Muscle of arm (tissue), 12 donors: ENCODE measurements around the gene PIGV. TPM values are rescaled to one million over a fixed set of nuclear protein-coding genes. Genes with fewer than 3 reads are reported as not detected.
A peak's percentile ranks its signal among the peaks of the same experiment; 100 is the strongest.

Experiments used
- DNase-seq: peaks from one replicate; pipeline ENCODE4 v3.0.0-alpha.2; 2013
- polyA plus RNA-seq, 12 donors: library from polyadenylated mRNA; unstranded; fragments of 120-200 nt; gene quantifications; one replicate each; pipeline ENCODE4 v1.2.1, GENCODE V29; 2013; ENCODE audit not compliant: insufficient read length in 12 of 12

The PIGV gene
- polyA plus RNA-seq, 12 donors = 6.5 to 27.1 (median 7.9) TPM; not detected in 1

DNA sequence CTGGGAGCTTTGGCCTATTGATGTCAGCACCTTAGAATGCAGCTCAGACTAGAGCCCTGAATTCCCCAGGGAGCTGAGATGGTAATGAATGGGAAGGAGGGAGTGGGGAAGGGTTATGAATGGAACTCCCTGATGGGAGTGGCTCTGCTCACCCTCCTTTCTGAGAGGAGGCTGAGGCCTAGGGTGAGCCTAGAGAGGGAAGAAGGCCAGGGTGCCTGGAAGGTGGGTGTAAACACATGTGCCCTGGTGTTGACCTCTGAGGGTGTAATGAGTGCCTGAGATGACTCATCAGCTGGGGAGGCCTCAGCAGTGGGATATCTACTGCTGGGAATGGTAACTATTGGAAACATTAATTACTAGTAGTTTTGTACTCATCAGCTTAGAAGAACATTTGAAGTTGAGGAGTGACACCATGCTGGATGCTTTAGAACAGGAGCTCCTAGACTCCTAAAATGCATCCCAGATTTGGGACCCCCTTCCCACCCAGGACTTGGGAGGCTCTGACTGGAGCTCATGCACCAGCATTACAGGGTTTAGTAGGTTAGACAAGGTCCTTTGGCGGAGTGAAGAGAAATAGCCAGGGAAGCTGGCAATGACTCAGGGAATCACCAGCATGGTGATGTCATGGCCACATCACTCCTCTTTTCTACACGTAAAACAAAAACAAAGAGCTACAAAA lies 16.0 kb upstream of the PIGV start:
- DNase-seq = no peak

DNA sequence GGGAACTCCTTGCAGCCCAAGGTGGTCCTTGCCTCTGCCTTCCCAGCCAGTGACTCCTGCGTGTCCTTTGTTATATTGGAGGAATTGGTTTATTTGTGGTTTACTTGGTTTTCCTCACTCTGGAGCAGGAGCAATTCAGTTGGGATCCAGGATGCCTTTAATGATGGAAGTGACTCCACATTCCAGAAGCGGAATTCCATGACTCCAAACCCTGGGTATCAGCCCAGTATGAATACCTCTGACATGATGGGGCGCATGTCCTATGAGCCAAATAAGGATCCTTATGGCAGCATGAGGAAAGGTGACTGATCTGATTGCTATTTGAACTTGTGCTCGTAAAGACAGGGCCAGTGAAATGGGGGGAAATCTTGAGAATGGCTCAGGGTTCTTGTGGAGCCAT lies 15.1 kb upstream of the PIGV start:
- DNase-seq = no peak

DNA sequence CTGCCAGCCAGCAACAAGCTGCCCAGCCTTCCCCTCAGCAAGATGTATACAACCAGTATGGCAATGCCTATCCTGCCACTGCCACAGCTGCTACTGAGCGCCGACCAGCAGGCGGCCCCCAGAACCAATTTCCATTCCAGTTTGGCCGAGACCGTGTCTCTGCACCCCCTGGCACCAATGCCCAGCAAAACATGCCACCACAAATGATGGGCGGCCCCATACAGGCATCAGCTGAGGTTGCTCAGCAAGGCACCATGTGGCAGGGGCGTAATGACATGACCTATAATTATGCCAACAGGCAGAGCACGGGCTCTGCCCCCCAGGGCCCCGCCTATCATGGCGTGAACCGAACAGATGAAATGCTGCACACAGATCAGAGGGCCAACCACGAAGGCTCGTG lies 13.3 kb upstream of the PIGV start:
- DNase-seq = no peak

DNA sequence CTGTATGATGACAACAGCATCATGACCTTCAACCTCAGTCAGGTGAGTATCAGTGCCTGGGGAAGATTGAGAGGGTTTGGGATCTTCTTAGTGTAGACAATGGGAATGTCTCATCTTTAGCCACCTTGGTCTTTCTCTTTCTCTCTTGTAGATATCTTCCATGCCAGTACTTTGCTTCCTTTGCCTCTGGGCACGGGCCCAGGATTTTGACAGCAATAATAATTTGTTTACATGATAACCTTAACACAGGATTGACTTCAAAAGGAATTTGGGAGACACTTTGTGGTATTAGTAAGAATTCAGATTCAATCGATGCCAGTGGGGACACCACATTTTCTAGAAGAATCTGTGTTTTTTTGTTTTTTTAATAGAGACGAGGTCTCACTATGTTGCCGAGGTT lies 12.1 kb upstream of the PIGV start:
- no peak for DNase-seq

DNA sequence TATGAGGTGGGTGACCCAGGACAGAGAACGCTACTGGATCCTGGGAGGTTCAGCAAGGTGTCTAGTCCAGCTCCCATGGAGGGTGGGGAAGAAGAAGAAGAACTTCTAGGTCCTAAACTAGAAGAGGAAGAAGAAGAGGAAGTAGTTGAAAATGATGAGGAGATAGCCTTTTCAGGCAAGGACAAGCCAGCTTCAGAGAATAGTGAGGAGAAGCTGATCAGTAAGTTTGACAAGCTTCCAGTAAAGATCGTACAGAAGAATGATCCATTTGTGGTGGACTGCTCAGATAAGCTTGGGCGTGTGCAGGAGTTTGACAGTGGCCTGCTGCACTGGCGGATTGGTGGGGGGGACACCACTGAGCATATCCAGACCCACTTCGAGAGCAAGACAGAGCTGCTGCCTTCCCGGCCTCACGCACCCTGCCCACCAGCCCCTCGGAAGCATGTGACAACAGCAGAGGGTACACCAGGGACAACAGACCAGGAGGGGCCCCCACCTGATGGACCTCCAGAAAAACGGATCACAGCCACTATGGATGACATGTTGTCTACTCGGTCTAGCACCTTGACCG lies 8.6 kb upstream of the PIGV start:
- DNase-seq = no peak

DNA sequence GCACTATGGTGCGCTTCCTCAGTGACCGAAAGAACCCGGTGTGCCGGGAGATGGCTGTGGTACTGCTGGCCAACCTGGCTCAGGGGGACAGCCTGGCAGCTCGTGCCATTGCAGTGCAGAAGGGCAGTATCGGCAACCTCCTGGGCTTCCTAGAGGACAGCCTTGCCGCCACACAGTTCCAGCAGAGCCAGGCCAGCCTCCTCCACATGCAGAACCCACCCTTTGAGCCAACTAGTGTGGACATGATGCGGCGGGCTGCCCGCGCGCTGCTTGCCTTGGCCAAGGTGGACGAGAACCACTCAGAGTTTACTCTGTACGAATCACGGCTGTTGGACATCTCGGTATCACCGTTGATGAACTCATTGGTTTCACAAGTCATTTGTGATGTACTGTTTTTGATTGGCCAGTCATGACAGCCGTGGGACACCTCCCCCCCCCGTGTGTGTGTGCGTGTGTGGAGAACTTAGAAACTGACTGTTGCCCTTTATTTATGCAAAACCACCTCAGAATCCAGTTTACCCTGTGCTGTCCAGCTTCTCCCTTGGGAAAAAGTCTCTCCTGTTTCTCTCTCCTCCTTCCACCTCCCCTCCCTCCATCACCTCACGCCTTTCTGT lies 7.3 kb upstream of the PIGV start:
- DNase-seq = no peak

DNA sequence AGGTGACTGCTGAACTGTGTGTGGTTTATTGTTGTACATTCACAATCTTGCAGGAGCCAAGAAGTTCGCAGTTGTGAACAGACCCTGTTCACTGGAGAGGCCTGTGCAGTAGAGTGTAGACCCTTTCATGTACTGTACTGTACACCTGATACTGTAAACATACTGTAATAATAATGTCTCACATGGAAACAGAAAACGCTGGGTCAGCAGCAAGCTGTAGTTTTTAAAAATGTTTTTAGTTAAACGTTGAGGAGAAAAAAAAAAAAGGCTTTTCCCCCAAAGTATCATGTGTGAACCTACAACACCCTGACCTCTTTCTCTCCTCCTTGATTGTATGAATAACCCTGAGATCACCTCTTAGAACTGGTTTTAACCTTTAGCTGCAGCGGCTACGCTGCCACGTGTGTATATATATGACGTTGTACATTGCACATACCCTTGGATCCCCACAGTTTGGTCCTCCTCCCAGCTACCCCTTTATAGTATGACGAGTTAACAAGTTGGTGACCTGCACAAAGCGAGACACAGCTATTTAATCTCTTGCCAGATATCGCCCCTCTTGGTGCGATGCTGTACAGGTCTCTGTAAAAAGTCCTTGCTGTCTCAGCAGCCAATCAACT lies 6.4 kb upstream of the PIGV start:
- no peak for DNase-seq

DNA sequence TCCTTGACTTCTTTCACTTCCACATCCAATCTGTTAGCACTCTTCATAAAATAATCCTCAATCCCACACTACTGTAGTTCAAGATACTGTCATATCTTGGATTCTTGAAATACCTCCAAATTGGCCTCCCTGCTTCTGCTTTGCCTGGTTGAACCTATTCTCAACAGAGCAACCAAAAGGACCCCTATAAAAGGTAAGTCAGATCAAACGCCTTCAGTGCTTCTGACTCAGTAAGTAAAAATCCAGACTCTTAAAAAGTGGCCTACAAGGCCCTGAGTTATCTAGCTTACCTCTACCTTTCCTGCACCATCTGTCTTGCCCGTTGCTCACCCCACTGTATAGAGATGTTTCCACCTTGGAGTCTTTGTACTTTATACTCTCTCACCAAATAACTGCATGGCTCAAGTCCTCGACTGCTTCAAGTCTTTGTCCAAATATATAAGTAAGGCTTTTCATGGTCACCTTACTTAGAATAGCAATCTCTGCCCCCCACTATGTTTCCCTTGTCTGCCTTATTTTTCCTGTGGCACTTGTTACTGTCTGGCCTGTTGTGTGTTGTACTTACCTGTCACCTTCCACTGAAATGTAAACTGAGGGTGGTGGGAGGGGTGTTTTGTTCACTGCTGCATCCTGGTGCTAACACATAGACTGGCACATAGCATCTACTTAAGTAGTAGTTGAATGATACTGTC lies 5.1 kb upstream of the PIGV start:
- no peak for DNase-seq

DNA sequence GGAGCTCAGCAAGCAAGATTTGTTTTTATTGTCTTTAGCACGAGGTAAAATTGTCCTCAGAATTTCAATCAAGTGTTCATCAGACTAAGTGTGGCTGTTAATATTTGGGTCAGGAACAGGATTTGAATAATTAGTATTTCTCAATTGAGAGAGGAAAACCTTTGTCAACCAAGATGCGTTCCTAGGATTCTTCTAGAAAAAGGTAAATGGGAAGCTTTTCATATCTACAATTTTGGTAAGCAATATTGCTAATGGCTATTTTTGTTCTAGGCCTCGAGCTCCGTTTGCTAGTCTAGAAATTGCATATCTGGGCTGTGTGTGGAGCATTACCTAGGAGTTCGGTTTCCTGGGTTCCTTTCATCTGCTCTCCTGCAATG lies 4.1 kb upstream of the PIGV start:
- DNase-seq = no peak

DNA sequence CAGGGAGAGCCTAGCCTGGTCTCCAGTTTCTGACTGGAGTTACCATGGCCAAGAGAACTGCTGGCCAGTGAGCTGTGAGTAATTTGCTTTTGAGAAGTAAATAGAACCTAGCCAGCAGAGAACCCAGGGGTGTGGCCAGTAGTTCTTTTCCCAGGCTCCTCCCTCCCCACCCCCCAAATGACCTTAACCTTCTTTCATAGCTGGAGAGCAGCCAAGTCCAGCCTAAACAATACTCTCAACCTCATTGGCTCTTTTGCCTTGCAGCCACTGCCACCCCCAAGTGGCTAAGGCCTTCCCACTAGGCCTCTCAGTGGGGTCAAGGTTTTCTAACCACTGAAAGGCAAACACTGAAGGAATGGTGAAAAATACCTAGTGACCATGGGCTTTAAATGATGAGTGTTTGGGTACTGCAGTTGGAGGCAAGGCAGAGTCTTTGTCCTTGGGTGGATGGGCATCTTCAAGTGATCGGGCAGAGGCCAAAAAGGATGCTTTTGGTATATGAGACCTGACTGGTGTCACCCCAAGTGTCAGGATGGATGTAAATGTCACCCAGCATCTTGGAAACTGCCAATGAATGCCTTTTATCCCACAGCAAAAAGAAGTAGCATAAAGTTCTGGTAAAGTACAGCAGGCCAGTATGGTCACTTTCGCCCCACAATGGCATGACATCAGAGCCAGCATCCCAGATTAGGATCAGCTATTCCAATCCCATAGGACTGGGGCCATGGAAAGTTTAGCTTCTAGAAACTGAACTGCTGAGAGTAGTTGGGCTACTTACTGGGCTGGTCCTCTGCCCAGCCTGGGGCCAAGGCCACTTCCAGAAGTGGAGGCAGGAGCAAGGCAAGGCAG lies 3.5 kb upstream of the PIGV start:
- no peak for DNase-seq

DNA sequence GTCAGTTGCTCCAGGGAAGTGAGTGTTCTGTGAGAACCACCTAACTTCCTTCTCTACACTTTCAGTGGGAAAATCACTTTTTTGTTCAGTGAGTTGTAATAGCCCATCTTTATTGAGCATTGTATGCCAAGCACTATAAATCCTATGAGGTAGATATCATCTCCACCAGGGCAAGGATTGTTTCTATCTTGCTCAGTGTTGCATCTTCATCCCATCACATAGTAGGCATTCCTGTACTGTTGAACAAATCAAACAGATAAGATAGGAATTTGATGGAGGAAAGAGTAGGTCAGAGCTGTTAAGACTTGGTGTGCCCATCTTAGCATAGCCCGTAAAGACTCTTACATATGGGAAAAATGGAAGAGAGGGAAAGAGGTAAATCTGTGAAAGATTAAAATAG lies 2.9 kb upstream of the PIGV start:
- no peak for DNase-seq

DNA sequence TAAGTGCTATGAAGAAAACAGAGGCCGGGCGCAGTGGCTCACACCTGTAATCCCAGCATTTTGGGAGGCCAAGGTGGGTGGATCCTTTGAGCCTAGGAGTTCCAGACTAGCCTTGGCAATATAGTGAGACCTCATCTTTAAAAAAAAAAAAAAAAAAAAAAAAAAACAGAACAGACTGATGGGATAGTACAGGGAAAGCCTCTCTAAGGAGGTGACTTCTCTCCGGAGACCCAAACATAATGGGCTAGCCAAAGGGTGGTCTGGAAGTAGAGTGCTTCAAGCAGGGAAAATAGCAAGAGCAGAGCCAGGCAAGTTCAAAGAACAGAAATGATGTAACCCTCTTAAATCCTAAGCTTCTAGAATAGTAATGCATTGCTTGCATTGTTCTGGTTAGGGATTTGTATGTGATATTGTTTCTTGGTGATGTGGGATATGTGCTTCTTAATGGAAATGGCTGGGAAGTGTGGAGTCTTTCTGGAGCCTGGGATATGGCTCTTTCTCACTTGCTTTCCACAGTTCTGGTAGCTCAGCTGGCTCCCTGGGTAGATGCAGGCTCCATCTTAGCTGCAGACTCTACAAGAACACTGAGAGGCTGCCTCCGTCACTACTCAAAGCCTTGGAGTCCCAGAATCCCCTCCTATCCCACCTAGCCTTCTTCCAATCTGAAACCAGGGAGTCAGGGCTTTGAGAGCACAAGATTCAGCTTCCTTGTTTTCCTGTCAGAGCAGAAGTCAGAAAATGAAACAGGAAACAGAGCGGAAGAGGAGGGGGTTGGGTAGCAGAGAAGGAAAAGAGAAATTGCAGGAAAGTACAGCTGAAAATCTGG lies 1.9 kb upstream of the PIGV start:
- DNase-seq = peak; percentile 65

DNA sequence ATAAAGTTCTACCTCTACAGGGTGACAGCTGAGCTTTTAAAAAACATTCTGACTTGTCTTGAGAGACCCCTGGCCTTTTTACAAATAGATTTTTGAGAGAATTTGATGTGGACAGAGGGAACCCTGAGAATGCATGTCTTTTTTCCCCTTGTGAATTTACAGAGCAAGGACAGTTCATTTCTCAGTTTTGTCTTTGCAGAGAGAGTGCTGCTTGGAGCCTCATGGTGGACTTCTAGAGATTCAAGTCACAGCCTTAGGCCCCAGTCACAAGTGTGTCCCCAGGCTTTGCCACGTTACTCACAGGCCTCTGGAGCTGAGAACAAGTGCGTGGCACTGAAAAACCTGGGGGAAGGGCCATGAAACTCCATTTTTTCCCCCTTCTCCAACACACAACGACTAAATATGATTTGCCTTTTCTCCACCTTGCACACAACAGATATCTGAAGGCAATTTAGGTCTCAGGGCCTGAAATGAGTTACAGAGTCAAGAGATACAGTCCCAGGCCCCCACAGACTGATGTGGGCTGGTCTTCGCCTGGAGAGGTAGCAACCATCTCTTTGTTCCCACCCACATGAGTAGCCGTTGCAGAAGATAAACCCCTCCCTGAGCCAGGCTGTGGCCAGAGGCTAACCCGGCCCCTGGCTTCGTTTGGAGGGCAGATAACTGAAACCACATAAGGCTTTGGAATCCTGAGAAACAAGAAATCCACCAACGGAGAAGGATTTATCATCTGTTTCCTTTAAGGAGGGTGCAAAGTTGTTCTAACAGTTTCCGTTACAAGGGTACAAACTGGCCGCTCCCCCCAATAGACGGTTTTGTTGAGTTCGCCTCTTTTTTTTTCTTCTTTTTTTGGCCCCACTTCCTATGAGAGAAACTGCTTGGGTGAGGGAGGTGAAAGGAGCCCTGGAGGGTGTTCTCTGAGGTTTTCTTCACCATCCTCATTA lies 1.0 kb upstream of the PIGV start:
- peak; percentile 77 for DNase-seq

DNA sequence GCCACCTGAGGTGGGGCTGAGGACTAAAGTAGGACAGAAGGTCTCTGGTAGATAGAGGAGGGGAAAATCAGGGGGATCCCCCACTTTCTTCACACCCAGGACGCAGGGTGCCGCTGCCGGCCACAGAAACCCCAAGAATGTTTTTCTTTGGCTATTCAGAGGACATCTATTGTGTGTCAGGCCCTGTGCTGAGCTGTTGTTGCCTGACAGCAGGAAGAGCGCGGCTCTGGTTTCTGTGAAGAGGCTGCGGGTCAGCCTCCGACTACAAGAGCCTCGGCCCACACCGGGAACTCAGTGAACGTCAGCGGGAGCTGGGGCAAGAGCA lies 407 bp upstream of the PIGV start:
- no peak for DNase-seq

DNA sequence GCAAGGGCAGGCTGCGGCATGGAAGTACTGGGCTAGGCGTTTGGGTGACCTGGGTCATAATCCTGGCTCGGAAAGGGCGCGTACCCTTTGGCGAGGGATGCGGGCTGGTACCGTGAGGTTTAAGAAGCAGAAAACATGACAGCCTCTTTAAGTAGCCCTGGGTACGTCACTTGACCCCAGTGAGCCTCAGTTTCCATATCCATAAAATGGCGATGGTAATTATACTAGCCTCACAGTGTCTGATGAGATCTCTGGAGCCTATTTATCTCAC lies 700 bp downstream of the PIGV start:
- DNase-seq = no peak

DNA sequence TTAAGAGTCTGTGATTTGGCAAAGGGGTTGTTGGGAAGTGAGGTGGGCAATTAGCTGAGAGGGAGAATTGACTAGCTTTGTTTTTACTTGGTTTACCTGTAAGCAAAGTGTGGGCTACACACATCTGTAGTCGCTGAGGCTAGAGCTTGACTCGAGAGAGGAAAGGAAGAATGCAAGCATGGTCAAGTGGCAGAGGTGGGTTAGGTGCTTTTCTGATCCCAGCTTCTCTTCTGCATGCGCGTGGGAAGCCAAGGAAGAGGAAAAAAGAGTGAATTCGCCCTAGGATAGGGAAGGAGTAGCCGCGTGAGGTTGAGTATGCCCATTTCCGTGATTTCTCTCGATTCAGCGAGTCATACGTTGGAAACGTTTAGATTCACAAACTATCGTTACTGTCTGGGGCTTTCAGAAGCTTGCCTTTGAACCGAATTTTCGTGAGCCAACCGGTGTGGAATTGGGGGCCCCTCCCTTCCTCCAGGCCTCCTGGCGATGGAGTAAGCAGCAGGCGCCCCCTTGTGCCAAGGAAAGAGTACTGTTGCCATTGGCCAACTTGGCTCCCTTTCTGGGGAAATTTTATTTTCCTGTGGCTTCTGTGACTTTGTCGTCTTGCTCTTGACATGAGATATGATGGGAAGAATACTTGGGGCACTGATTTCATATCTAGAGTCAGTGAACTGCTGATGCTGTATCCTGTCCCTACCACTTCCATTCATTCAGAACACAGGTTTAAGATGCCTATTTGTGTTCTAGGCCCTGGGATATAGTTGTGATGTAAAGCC lies 1.3 kb downstream of the PIGV start:
- DNase-seq = peak; percentile 90

DNA sequence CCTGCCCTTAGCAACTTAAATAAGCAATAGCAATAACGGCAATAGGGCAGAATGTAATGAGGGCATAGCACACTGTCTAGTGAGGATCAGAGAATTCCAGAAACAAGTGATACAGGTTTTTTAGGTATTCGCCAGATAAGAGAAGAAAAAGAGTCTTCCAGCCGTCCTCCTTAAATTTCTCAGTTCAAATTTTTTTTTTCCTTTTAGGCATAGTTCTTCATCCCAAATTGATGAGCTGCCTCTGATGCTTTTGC lies 1.8 kb downstream of the PIGV start:
- no peak for DNase-seq

DNA sequence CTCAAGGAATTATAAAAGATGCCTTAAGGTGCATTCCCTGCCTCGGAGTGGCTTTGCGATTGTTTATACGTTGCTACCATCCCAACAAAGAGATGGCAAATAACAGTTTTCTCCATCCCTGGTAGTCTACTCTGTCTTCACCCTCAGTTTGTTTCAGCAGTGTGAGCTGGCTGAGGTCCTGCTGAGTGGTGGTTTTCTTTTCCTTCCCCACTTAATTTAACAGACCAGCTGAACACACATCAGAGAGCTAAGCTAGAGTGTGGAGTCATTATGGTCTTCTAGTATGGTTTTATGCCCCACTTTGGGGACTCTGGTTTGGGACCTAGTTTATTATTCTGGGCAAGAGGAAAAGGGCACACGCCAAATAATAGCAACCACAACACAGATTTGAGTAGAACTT lies 2.2 kb downstream of the PIGV start:
- no peak for DNase-seq

DNA sequence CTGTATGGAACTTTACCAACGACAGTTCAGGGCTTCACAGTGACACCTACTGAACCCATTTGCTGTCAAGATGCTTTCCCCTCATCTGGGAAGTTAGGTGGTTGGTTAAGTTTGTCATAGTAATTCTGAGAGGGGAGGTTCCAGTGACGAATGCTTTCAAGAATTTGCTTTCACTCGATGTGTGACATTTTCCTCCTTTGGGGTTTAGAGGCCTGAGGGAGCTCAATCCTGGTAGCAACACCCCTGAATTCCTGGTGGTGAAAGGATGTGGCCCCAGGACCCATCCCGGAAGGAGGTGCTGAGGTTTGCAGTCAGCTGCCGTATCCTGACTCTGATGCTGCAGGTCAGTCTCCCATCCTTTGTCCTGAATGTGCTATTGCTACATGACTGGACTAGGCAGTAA lies 2.8 kb downstream of the PIGV start:
- DNase-seq = no peak

DNA sequence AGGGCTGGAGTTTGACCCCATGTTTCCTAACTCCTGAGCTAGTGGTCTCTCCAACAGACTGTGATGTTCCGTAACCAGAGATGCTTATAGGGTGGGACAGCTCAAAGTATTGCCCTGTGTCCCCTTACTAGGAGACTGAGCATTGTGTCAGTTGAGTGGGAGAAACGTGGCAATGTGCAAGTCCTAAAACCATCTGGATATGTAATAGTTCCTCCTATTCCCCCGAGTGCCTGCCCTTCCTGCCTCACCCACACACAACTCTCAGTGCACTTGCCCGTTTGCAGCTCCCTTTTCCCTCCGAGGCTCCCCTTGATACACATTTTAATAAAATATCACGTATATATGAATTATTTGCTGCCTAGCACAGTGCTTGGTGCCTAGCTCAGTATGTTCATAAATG lies 3.4 kb downstream of the PIGV start:
- DNase-seq = no peak
